Measurements from ENCODE around the gene DNAH8. TPM values are rescaled to one million over a fixed set of nuclear protein-coding genes. Genes with fewer than 3 reads are reported as not detected.
"Not testable (repeated sequence)": the region's sequence is repeated elsewhere in the genome, so short reads cannot be mapped to it uniquely, and the experiment has no call there.

Gene DNAH8
- polyA plus RNA-seq, 10 donors, result 0.45 to 4.9 (median 1.8) TPM

DNA sequence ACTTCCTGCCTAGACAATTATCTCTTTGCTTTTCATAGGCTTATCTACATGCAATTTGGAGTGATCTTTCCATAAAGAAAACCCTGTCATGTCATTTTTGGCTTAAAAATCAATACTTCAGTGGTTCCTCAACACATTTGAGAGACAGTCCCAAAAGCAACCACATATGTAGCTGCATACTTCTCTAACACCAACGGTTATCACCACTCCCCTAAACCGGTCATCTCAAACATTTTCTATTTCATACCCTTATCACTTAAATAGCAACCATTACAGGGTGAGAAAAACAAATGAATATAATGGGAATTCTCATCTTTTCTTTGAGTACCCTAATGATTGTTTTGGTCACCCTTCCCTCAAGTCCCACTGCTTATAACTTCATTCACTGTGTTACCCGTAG, 17.3 kb upstream of the DNAH8 start:
- DNase-seq, result no peak

- not testable (repeated sequence) for DNase-seq
Measured at GRCh38 chr6:38699702-38700101, 15.4 kb upstream of the DNAH8 start.

GRCh38 chr6:38701551-38701950, 13.6 kb upstream of the DNAH8 start:
- DNase-seq, result no peak

GRCh38 chr6:38702558-38703397, 12.3 kb upstream of the DNAH8 start, which contains the start of gene GLO1:
Gene GLO1 (minus strand): TSS chr6:38703145. CDS start chr6:38703054, 91 bp downstream.
- peak; percentile 98 to 99 (median 99) for DNase-seq

DNA sequence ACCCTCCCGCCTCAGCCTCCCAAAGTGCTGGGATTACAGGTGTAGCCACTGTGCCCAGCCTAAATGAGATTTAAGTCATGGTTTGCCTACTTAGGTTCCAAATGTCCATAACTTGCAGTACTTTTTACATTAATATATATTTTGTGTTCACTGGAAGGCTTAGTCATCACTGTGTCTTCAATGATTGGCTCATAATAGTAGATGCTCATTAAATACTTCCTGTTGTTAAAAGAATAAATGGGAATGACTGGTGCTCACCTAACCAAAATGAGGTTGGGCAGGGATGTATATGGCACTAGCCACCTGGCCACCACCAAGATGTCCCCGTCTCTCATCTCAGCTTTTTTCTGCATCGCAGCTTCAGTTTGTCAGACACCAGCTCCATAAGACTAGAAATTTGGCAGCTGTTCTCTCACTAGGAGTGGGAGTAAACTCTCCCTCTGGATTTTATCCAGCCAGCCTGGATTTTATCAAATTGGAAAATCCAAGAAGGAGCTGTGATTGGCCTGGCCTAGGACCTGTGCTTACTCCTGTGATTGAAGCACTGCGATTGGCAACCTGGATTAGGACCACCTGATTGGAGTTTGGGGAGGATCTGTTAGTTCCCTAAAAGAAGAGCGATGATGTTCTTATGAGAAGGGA, 11.0 kb upstream of the DNAH8 start:
- DNase-seq, result peak in 1 of 3 donors; percentile 15

DNA sequence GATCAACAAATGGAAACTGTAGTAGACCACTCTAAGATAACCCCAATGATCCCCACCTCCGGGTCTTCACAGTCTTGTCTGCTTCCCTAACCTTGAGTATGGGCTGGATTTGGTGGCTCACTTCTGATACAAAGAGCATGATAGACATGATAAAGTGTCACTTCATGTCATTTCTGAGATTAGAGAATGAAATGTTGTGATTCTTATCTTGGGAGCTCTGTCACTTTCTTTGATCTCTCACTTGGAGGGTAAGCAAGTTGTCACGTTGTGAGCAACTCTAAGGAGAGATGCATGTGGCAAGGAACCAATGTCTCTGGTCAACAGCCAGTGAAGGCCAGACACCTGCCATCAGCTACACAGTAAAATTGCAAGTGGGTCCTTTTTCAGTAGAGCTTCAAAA, 9.2 kb upstream of the DNAH8 start:
- DNase-seq, result no peak

GRCh38 chr6:38708496-38708895, 6.6 kb upstream of the DNAH8 start:
- DNase-seq, result no peak

DNA sequence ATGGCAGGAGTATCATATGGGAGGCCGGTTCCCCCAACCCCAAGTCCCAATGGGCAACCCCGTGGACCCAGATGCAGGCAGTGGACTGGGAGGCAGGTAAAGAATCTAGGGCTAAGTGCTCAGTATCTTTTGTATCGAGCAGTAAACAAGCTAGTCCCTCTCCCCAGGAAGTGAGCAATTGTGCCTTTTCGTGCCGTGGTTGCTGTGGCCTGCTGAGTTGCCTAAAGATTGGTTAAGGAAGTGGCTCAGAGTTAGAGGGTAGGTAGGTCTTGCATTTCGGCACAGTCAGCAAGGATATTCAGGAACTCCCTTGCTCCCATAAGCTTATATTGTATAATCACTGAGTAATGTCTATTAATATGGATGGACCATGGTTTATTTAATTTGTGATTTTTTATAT, 1.3 kb upstream of the DNAH8 start:
- no peak for DNase-seq

DNA sequence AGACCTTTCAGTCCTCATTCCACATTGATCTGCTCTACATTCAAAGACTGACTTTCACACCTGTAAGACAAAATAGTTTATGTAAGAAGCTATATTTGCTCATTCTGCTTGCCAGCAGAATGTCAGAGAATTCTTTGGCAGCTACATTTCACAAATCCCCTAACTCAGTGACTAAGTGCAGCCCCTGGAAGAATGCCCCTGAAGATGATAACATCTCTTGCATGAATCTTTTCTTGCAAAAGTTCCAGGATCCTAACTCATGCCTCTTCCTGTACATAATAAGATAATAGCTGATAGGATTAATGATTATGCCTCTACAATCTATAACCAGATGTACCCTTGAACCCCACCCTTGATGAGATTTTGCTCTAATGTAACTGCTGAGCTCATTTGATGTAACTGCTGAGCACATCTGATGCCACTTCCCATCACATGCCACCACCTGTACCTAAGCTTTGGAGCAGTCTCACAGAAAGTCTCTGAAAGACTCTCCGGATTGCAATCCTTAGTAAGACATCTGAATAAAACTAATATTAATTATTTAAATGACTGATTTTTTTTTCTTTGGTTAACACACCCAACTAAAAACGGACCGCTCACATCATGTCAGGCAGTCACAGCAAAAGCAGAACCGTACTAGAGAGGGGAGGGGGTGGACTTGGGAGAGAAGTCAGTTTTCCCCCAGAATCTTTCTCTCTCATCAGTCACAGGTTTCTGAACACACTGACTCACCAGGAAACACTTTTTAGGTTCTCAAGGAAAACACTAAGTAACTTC, 684 bp upstream of the DNAH8 start:
- no peak for DNase-seq

GRCh38 chr6:38716825-38717224, 1.7 kb downstream of the DNAH8 start:
- DNase-seq, result no peak

- no peak for DNase-seq
Measured at GRCh38 chr6:38719358-38719757, 4.2 kb downstream of the DNAH8 start.

DNA sequence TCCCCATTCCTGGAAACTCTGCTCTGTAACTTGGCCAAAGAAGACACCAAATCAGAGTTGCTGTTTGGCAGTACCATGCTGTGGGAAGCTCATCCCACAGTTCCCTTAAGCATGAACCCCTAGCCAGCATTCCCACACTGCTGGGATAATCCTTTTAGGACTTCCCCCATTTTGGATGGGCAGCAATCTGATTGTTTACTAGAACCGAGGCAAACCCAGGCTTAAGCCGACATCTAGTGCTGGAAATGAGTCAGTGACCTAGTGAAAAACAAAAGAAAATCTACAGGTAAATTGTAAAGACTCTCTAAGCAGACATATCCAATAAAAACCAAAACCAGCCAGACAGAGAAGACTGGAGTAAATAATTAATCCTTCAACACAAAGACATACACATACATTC, 5.2 kb downstream of the DNAH8 start:
- no peak for DNase-seq

DNA sequence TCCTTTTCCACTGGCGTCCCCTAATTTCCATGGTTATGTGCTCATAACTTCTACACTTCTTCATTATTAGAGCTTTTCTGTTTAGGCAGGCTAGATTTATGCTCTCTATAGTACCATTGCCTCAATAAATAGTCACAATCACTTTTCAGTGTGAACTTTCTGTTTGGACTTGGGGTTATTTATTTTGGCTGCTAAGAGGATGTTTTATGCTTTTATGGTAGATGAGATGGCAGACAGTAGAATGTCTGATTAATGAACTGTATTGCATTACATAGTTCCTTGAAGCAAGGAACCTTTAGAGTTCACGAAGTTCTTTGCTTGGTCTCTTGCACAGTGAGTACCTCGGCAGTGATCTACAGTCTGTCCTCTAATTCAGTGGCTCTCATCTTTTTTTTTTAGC, 6.9 kb downstream of the DNAH8 start:
- DNase-seq, result no peak

DNA sequence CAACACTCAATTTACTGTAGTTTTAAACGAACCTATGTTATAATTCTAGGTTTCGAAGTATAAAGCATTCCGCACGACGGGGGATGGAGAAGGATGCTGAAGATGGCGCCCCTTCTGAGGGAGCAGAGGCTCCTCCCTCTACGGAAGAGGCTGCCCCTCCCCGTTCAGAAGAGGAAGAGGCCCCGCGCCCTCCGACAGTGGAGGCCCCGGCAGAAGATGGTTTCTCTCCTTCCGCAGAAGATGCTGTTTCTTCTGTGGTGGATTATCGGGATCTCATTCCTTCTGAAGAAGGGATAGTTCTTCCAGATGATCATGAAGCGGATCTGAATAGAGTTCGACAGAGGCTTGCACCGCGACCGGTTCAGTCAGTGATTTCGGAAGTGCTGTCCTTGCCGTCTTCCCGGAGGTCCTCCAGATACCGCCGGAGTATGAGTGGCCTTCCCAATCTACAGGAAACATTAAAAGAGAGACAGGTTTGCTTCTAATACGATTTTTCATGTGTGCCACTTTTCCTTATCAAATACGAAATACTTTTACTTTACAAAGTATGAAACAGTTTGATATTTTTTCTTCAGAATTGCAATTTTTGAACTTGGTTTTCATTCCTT, 7.7 kb downstream of the DNAH8 start:
- no peak for DNase-seq

GRCh38 chr6:38723783-38724182, 8.7 kb downstream of the DNAH8 start:
- no peak for DNase-seq

DNA sequence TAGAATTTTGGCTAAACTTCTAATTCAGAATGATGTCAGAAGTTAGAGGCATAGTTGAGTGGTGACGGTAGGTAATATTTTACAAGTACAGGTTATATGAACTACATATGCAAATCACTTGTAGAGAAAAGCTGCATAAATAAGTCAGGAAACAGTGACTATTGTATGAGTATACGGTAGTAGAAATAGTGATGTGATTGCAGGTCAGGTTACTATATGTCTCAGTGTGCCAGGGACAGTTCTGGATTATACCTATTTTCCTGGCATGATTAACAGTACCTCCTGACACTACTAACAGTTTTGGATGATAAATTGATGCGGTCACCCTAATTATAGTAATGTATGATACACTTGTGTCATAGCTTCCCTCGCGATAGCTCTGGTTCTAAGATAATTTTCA, 9.2 kb downstream of the DNAH8 start:
- no peak for DNase-seq

DNA sequence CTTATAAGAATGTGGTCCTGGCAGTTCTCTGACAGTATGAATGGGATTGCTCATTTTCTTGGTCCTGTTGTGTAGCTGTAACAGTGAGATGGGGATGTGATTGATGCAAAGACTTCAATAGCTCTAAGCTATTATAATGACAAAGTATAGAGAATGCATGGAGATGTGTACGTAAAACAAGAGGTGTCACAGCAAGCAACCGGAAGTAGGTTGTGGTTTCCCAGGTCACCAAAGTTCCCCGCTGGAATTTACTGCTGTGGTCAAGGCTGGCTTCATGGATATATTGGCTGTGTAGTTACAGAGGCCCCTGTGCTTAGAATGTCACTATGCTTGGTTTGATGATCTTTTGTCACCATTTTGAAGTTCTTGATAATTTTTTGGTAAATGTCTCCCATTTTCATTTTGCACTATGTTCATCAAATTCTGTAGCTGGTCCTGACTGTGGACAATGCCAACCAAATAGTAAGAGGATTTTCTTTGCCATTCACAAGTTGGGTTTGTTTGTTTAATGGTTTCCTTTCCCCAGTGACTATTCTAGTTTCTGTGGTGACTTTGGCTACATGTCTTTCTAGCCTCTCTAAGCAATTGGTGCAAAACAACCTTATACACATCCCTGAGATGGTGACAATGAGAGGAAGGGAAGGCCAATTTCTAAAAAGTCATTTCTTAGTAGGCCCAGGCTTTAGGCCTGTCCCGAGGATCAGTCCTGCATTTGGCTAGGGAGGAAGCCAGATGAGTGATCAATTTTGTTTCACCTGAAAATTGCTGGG, 10.5 kb downstream of the DNAH8 start:
- no peak for DNase-seq

- no peak for DNase-seq
Measured at GRCh38 chr6:38728203-38728602, 13.1 kb downstream of the DNAH8 start.

DNA sequence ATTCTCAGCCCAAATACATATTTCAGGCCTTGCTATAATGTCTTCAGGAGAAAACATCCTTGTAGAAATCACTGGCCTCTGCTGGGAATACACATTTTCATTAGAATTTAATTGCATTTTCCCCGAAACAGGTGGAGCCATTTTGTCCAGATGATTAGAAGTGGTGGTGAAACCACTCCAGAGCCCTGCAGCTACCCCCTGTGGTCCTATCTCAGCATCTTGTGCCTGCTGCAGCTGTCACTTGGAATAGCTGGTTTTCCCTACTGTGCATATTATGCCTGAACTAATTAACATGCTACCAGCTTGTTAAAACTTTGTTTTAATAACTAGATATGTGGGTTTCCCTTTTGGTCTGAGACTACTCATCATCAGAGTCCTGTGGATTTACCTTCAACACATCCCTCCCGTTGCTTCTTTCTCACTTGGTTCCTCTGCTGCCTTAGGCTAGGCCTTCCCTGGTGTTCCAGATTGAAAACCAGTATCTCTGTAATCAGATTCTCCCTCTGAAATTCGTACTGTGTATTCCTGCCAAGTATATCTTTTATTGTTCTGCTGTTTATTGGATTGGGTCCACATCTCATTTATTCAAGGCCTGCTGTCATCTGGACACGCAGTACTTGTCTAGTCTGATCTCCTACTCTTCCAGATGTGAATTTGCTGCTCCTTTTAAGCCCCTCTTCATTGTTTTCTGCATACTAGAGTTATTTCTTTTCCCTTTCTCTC, 15.2 kb downstream of the DNAH8 start:
- peak in 2 of 3 donors; percentile 23 to 53 for DNase-seq

GRCh38 chr6:38736951-38737350, 21.8 kb downstream of the DNAH8 start:
- DNase-seq, result no peak

DNA sequence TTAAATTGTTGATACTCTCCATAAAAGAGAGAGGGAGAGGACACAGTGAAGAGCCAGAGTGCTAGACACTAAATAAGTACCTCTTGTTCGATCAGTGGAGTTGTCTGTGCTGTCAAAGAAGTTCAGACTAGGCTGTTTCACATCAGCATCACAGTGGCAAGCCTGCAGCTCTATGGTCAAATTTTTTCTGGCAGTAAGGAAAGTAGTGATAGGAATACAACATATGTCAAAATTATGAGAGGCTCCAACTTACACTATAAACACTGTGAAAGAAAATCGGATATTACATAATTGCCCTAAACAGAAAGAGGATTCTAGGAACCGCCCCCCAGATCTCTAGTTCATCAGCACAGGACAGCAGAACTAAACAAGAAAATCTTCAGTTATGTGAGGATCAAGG, 23.1 kb downstream of the DNAH8 start:
- DNase-seq, result no peak
